ENCODE results near the gene CR1L.

- TF ChIP-seq POLR2AphosphoS5 (IDR thresholded peaks at IDR 0.05; ENCODE audit: low read depth, low read length) (no peak), SIN3A (IDR thresholded peaks at IDR 0.05; ENCODE audit: borderline replicate concordance, insufficient read depth, low read length) (no peak)
Measured at GRCh38 chr1:207620543-207620893, 24.4 kb upstream of the CR1L start.
